Stimulated activated naive CD4-positive, alpha-beta T cell (primary cell): ENCODE measurements around the gene ZNF488.

Source experiments
- DNase-seq, 6 experiments: peaks; one replicate each; lab custom pipeline; 2025; lab: John Stamatoyannopoulos, UW

Gene ZNF488

DNA sequence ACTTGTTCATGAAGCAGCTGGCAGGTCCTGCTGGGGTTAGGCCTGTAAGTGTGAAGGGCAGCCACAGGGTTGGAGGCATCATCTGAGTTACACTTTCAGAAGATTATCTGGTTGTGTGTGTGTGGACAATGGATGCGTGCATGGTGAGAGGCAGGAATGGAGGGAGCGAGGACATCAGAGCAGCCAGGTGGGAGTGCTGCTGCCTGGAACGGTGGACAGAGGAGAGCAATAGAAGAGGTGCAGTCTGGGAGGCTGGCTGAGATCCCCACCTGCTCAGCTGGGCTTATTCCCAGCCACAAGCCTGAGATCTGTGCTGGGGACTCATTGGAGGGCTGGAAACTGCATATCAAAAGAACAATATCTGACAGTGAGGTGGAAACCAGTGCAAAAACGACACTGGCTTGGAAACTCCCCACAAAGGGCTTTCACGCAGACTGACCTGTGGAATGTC is 17.9 kb downstream of the ZNF488 start:
- no peak for DNase-seq

DNA sequence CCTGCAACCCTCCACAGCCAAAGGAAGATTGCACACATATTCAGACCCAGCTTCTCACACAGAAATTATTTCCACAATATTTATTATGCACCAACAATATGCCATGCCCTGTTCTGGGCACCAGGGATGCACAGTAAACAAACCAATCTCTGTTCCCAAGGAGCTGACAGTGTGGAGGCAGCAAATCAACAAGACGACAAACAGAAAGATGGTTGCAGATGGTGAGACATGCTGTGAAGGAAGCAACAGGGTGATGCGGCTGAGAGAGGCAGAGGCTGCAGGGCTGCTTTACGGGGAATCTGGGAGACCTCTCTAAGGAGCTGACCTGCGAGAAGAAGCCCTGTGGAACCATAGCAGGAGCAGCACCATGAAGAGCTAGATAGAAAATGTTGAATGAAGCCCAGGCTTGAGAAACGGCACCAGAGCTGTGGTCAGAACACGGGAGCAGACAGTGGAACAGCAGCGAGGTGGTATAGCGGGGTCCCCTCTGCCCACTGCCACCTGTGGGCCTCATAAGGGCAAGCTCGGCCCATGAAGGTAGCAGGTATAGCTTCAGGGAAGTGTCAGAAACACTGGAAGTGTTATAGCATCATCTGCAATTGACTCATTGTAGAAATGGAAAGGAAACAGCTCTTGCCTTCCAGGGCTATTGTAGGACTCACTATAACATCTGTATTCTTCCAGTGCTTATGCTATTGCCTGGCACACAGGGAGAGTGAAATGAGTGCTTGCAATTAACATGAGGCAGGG is 18.5 kb downstream of the ZNF488 start:
- no peak for DNase-seq

DNA sequence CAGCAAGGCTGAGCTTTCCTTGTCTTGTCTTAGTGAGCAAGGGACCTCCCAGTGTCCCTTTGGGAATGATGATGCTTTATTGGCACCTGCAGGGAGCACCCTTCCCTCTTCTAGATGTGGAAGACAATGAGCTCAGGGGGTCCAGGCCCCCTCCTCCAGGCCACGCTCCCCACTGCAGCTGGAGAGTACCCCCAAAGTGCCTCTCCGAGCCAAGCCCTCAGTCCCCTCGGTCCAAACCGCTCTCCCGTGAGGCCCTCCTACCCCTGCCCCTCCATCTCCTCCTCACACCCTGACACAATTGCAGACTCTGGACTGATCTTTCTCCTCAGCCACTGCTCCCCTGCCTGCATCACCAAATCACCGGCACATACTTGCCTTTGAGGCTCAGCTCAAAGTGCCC is 19.2 kb downstream of the ZNF488 start:
- no peak for DNase-seq

DNA sequence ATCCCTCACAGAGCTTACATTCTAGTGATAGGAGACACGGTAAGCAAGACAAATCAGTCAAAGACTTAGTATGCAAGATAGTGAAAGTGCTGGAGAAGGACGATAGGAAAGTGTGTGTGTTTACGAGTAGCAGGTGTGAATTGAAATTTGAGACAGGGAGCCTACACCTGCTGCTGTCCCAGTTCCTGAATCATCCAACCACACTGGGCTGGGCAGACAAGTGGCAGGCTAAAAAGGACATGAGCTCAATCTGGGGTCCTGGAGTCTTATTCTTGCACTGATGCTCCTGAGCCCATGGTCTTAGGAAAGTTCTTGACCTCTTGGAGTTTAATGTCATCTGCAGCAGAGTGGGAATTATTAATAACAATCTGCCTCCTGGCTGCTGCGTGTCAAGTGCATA is 19.7 kb downstream of the ZNF488 start:
- no peak for DNase-seq

DNA sequence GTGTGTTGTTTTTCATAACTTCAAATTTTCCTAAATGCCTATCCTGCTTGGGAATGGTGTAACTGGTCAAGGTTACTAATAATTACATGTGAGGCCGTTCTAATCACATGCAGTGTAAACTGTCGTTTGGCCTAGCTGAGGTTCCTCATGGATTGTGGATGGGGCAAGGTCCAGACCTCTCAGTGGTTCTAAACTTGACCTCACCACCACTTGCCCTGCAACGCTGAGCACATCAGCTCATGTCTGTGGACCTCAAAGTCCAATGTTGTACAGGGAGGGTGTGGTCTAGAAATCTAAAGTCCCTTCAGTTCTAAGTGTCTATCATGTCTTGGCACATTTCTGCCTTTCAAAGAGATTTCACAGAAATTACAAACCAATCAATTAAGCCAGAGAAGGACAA is 20.3 kb downstream of the ZNF488 start:
- DNase-seq, result no peak

DNA sequence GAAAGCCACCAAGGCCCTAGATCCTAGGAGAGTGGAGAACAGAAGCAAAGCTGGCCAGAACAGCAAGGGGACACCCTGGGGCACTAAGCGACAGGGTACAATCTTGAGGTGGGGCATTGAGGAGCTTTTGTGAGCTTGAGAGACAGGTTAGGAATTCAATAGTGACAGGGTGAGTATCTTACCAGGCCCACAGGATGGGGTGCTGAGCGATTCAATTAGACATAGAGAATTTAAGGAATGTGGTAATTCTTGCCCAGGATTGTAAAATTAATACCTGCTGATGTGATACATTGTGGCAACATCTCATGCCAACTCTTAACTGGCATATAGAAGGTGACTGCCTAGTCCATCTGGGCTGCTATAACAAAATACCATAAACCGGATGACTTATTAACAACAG is 21.9 kb downstream of the ZNF488 start:
- no peak for DNase-seq

DNA sequence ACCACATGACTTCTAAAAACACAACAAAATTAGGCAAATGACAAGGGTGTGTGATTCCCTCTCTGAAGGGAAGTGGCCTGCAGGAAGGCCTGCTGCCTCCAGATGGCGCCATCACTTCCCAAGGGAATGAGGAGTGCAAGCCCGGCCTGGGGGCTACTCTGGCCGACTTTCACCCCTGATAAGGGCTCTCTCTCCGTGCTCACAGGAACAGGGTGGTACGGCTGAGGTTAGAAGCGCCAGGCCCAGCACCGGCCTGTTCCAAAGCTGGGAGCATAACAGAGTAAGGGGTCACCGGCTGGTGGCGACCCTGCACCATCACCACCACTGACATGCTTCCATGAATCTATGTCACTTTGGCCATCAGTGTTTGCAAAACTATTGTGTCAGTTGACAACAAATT is 22.8 kb downstream of the ZNF488 start:
- no peak for DNase-seq

DNA sequence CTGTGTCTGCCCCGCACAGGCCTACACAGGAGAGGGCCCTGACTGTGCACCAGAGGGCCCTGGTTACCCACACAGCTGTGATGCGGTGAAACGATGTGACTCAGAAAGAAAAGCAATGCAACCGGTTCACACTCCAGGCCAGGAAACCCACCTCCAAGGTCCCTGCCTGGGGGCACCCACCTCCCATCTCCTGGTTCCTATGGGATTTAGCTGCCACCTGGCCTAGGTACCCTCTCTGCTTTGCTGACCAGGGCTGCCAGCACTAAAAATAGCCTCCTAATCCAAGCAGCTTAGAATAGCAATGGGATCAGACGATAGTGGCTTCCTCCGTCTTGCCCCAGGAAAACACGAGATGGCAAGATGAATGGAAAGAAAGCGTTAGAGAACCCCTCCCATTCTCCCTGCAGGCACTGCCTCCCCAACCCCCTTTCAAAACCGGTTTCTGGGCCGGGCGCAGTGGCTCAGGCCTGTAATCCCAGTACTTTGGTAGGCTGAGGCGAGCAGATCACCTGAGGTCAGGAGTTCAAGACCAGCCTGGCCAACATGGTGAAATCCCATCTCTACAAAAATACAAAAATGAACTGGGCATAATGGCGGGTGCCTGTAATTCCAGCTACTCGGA is 23.6 kb downstream of the ZNF488 start:
- no peak for DNase-seq

DNA sequence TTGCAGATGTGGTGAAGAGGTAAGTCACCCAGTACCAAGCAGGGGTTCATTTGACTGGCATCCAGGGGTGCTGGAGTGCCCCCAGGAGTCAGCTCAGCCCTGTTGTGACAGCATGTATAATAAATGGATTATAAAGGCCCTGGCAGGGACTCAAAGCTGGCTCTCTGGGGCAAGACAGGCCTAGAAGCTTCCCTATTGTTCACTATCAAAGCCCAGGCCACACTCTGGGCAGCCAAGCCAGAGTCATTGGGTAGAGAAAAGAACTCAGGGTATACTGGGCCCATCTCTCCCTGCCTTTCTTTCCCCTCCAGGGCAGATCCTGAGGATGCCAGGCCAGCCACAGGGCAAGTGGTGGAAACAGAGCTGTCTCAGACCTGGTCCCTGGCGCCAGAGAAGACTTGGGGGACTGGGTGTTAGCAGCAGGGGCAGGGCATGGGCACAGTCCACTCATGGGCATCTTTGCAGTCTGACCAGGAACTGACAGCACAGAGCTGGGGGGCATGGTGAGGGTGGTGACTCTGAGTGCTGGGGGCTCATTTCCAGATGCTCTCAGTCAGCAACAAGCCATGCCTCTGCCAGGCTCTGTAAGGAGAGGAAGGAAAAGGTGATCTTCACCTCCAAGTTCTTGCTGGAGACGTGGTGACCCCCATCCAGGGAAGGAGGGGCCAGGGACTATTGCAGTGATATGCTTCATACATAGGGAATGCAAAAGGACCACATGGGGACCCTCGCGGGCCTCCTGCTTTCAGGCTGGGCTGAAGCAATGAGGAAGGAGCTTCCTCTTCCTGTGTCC is 24.3 kb downstream of the ZNF488 start:
- DNase-seq, result no peak

DNA sequence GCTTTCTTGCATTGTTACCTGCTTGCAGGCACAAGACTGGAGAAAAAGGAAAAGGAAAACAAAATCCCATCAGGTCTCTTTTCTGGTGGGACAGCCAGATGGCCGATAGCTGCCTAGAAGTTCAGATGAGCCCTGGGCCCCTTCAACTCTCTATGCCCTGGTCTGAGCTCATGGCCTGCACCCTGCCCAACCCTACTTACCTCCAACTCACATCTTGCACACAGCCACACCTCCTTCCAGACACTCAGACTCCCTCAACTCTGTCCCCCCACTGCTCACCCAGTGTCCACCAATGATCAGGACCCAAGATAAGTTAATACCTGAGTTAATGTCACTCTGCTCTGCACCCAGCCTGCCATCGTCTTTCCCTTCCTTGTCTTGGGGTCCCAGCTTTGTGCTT is 25.0 kb downstream of the ZNF488 start:
- no peak for DNase-seq

DNA sequence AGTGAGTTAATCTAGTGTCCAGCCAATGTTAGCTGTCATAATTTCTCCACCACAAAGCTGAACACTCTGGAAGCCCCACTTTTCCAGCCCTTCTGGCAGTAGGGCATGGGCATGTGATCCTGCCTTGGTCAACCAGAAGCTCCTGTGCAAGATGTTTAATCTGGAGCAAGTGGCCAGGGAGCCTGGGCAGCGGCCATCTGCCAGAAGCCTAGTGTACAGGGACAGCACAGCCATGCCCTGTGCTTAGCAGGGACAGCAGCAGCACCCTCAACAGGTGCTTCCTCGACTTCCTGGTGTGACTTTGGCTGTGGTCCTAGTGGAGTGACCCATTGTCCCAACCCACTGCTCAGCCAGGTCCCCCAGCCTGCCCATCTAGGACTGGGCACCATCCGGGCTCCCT is 25.6 kb downstream of the ZNF488 start:
- DNase-seq, result no peak

DNA sequence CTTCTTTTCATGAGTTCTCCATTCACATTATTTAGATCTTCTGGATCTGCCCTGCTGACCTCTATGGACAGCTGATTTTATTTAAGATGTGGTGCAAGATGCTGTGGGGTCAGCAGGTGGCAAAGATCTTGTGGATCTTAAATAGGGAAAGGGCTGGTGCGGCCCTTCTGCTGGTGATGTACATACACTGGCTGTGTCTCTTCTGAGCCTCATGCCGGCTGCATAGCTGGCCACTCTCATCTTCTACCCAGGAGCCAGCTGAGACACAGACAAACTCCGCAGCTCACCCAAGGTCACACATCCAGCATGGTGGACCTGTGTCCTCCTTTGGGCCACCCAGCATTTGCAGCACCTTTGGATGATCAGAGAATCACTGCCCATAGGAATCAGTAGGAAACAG is 26.2 kb downstream of the ZNF488 start:
- no peak for DNase-seq

DNA sequence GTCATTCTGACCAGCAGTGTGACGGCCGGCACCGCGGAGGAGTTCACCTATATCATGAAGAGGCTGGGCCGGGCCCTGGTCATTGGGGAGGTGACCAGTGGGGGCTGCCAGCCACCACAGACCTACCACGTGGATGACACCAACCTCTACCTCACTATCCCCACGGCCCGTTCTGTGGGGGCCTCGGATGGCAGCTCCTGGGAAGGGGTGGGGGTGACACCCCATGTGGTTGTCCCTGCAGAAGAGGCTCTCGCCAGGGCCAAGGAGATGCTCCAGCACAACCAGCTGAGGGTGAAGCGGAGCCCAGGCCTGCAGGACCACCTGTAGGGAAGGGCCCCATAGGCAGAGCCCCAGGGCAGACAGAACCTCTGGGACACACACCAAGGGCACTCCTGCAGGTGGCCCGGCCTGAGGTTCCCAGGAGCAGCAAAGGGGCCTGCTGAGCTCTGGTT is 26.9 kb downstream of the ZNF488 start:
- DNase-seq, result no peak

DNA sequence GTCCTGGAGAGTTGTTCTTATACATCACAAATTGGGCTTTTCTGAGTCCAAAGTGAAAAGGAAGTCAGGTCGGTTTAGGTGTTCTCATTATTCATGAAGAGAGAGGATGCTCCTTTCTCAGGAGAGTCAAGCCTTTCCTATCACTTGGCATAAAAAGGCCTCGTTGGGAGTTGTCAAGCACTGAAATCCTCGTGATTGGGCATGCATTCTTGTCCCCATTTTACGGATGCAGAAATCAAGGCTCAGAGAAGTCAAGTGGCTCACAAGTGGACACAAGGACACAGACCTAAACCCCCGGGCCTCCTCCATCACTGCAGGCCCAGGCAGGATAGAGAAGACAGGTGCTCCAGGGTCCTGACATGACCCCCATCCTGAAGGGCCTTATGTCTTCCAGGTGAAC is 27.4 kb downstream of the ZNF488 start:
- no peak for DNase-seq

DNA sequence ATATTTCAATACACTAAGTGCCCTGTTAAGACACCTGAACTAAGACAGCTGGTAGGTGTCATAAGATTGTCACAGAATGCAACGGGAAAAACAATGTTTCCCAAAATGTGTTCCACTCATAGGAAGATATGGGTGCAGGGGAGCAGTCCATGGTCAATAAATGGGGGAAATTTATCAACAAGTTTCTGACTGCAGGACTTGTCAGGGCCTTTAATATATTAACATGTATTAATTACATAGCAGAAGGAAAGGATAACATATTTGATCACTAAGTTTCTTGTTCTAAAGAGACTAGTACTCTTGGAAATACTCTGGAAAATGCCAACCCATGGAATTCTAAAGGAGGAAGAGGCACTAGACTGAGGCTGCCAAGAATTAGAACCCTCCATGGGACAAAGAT is 29.2 kb downstream of the ZNF488 start:
- no peak for DNase-seq

DNA sequence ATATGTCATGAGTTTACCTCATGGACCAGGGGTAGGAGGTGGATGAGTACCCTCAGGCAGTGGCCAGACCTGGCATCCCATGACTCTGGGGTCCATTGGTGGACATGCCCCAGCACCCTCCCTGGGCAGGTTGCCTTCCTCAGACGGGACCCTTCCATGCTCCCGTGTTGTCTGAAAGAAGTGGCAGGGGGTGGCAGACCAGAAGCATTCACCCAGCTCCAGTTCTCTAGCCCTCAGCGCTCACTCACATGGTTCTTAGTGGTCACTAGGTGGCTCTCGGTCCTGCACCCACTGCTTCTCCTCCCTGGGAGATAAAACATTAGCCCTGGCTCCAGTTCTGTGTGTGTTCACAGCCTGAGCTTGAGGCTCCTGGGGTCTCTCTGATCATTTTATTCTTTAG is 29.9 kb downstream of the ZNF488 start:
- DNase-seq, result no peak

DNA sequence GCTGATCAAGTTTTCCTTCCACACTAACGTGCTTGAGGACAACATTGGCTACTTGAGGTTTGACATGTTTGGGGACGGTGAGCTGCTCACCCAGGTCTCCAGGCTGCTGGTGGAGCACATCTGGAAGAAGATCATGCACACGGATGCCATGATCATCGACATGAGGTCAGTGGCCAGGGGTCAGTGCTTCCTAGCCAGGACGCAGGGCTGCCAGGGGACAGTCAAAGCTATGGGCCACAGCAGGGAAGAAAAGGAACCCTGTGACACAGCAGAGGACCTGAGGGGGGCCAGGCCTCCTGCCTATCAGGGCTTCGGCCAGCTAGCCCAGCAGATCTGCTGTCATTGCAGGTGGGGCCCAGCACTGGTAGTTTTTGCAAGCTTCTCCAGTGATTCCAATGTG is 30.7 kb downstream of the ZNF488 start:
- no peak for DNase-seq

DNA sequence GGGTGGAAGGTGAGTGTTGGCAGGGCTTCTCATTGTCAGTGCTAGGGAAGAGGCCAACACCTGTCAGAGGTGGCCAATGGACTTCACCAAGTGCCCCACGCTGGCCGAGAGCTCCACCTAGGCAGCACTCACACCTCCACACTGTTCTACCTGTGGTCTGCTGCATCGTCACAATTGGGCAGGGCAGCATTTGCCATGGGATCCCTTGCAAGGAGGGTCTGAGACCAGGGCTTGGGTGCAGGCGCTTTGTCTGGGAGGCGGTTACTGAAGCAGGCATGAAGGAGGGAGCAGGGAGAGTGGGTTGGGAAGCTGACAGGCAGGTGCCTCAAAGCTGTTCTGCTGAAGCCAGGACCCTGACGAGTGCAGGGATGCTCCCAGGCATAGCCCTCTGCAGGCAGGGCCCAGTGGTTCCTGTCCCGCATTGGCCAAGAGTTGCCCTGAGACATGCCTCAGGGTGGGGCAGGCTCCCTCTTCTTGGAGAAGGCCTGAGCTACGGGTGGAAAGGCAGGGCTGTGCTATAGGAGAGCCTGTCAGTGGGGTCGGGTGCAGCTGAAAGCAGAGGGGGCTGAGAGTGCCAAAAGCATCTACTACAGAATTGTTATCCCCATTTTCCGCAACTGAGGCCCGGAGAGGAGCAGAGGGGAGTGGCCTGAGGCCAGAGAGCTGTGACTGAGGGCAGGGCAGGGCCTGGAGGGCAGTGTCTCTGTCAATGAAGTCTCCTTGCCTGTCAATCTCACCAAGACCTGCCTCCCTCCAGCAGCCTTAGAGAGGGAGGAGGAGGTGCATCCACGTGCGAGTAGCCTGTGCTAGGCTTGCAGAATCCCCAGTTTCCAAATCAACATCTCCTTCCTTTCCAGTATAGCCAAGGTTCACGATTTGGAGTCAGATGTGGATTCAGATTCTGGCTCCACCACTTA is 31.9 kb downstream of the ZNF488 start:
- DNase-seq, result no peak

DNA sequence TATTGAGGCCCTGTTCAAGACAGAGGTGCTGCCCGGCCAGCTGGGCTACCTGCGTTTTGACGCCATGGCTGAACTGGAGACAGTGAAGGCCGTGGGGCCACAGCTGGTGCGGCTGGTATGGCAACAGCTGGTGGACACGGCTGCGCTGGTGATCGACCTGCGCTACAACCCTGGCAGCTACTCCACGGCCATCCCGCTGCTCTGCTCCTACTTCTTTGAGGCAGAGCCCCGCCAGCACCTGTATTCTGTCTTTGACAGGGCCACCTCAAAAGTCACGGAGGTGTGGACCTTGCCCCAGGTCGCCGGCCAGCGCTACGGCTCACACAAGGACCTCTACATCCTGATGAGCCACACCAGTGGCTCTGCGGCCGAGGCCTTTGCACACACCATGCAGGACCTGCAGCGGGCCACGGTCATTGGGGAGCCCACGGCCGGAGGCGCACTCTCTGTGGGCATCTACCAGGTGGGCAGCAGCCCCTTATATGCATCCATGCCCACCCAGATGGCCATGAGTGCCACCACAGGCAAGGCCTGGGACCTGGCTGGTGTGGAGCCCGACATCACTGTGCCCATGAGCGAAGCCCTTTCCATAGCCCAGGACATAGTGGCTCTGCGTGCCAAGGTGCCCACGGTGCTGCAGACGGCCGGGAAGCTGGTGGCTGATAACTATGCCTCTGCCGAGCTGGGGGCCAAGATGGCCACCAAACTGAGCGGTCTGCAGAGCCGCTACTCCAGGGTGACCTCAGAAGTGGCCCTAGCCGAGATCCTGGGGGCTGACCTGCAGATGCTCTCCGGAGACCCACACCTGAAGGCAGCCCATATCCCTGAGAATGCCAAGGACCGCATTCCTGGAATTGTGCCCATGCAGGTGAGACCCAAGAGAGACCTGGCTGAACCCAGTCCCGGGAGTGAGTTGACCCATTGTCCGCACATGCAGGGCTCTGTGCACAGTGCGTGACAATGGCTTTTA is 33.1 kb downstream of the ZNF488 start:
- DNase-seq, result no peak

DNA sequence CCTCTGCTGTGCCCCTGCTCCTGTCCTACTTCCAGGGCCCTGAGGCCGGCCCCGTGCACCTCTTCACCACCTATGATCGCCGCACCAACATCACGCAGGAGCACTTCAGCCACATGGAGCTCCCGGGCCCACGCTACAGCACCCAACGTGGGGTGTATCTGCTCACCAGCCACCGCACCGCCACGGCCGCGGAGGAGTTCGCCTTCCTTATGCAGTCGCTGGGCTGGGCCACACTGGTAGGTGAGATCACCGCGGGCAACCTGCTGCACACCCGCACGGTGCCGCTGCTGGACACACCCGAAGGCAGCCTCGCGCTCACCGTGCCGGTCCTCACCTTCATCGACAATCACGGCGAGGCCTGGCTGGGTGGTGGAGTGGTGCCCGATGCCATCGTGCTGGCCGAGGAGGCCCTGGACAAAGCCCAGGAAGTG is 34.1 kb downstream of the ZNF488 start:
- DNase-seq, result no peak

DNA sequence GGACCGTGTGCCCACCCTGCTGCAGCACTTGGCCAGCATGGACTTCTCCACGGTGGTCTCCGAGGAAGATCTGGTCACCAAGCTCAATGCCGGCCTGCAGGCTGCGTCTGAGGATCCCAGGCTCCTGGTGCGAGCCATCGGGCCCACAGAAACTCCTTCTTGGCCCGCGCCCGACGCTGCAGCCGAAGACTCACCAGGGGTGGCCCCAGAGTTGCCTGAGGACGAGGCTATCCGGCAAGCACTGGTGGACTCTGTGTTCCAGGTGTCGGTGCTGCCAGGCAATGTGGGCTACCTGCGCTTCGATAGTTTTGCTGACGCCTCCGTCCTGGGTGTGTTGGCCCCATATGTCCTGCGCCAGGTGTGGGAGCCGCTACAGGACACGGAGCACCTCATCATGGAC is 34.6 kb downstream of the ZNF488 start:
- DNase-seq, result no peak
